HFFc6 (cell line): ENCODE results near the gene CLSTN2. TPM values are rescaled to one million over a fixed set of nuclear protein-coding genes. Genes with fewer than 3 reads are reported as not detected.

Experiments
- DNase-seq: peaks from one replicate; pipeline ENCODE4 v3.0.0-alpha.2; 2018
- H3K27ac Mint-ChIP-seq: 2 replicates; pipeline ENCODE4 v1.8.0; 2020; ENCODE audit warnings: mild to moderate bottlenecking, mixed read lengths
- H3K27me3 Mint-ChIP-seq: 2 replicates; pipeline ENCODE4 v1.8.0; 2021; ENCODE audit warnings: mild to moderate bottlenecking, moderate library complexity, mixed read lengths; ENCODE audit not compliant: insufficient read depth
- H3K36me3 Mint-ChIP-seq: 2 replicates; pipeline ENCODE4 v1.8.0; 2021; ENCODE audit warnings: low read depth, mixed read lengths
- H3K4me1 Mint-ChIP-seq: 2 replicates; pipeline ENCODE4 v1.8.0; 2020; ENCODE audit warnings: low read depth, mixed read lengths
- H3K4me3 Mint-ChIP-seq: 2 replicates; pipeline ENCODE4 v1.8.0; 2020; ENCODE audit warnings: mild to moderate bottlenecking, moderate library complexity, mixed read lengths
- H3K9me3 Mint-ChIP-seq: 2 replicates; pipeline ENCODE4 v1.8.0; 2020; ENCODE audit warnings: mild to moderate bottlenecking, mixed read lengths
- total RNA-seq, 6 experiments: library from RNA; stranded (reverse); fragmentation: NEBNext Ultra II Directional; extraction: Animal tissue kit (Norgen Biotek cat#: 25700); gene quantifications; 2 replicates in 1 of 6; 3 replicates in 5 of 6; pipeline ENCODE4 v1.2.3, GENCODE V29; 2021
- TF ChIP-seq, protein P1 (sequence below): fragments of 200-600 bp; sonication (generic); IDR thresholded peaks from 2 replicates; pipeline ENCODE4 v1.5.0; 2021; ENCODE audit warnings: antibody characterized with exemption, mild to moderate bottlenecking

The CLSTN2 gene
- total RNA-seq, 6 experiments from 2014 or later: 0.05 TPM; not detected in 5

DNA sequence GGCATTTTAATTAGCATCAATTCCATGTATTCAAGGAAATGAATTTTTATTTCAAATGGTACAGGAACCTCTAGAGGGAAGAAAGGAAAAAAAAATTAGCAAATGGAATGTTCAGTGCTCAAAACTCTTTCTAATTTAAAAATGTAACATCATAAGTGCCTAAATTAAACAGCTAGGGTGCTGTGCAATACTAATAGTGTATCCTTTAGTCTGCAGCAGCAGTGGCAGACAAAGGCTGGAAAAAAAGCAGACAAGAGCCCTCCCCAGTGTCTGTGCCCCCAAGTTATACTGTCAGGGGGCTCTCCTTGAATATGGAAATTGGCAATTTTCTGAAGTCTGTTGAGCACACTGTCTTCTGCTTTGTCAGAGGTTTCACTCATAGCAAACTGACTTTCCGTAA is 159.5 kb downstream of the CLSTN2 start:
- peaks cover 53% of the 10 kb centered on the region for H3K9me3 Mint-ChIP-seq
- TF ChIP-seq, protein P1, sequence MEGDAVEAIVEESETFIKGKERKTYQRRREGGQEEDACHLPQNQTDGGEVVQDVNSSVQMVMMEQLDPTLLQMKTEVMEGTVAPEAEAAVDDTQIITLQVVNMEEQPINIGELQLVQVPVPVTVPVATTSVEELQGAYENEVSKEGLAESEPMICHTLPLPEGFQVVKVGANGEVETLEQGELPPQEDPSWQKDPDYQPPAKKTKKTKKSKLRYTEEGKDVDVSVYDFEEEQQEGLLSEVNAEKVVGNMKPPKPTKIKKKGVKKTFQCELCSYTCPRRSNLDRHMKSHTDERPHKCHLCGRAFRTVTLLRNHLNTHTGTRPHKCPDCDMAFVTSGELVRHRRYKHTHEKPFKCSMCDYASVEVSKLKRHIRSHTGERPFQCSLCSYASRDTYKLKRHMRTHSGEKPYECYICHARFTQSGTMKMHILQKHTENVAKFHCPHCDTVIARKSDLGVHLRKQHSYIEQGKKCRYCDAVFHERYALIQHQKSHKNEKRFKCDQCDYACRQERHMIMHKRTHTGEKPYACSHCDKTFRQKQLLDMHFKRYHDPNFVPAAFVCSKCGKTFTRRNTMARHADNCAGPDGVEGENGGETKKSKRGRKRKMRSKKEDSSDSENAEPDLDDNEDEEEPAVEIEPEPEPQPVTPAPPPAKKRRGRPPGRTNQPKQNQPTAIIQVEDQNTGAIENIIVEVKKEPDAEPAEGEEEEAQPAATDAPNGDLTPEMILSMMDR: no peak
- H3K27me3 Mint-ChIP-seq: no peaks in the 10 kb centered on the region; the same call in 1 of the 2 replicates
- no peak overlapping the region for H3K4me3 Mint-ChIP-seq
- no peaks in the 10 kb centered on the region for H3K36me3 Mint-ChIP-seq
- DNase-seq: no peak
- H3K27ac Mint-ChIP-seq: no peak overlapping the region
- no peaks in the 10 kb centered on the region for H3K4me1 Mint-ChIP-seq

DNA sequence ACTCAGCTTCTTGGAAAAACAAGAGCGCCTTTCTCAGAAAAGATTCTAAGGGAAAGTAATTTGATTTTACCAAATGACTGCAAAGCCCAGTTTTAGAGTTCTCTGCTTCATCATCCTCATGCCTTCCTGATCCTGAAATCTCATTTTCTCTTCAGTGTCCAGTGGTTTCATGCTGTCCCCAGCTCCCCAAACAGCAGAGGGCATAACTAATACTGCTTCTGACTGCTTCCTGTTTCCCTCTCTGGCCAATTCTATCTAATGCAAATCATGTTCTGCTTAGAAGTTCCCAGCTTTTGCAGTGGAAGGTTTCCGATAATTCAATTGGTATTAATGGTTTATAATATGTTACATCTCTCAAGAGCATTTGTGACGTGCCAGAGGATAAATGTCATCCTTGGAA is 161.1 kb downstream of the CLSTN2 start:
- Mint-ChIP-seq H3K27me3 (no peaks in the 10 kb centered on the region; the same call in 1 of the 2 replicates), H3K27ac (no peak overlapping the region), H3K9me3 (peaks cover 49% of the 10 kb centered on the region), H3K4me1 (no peaks in the 10 kb centered on the region), H3K4me3 (no peak overlapping the region), H3K36me3 (0 out of 2 replicates have a peak, but pooled peaks cover 6% of the 10 kb centered on the region)
- no peak for DNase-seq
- TF ChIP-seq, protein P1: no peak

DNA sequence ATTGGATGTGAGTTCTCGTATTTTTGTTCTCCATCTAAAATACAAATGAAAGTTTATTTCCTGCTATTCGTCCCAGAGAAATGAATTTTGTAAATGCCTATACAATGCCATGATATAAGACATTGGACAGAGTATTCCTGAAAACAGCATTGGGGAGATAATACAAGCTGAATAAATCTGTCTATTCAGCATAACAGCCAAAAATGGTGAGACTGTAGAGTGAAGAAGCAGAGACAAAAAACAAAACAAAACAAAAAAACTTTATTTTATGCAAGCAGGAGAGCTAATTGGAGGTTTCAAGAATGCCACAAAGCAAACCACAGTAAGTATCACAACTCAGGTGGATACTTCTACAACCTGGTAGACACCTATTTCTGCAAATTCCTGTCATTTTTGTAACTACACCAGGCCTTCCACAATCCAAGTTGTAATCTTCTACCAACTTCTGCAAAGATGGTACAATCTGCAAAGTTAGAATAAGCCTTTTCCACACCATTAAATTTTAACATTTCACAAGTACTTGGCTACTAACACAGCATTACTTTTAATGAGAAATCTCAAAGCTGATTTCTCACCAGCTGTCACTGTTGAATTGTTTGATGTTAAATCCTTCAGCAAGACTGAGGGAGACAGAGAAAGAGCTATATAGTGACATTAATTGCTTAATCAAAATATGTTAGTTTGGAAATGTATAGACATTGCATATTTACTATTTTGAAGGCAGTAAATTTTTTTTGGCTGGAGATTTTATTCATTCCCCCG is 163.1 kb downstream of the CLSTN2 start:
- Mint-ChIP-seq H3K9me3 (peaks cover 60% of the 10 kb centered on the region), H3K4me3 (no peak overlapping the region), H3K36me3 (0 out of 2 replicates have a peak, but pooled peaks cover 6% of the 10 kb centered on the region), H3K27me3 (no peaks in the 10 kb centered on the region), H3K27ac (no peak overlapping the region), H3K4me1 (no peaks in the 10 kb centered on the region)
- no peak for DNase-seq
- TF ChIP-seq, protein P1: no peak

DNA sequence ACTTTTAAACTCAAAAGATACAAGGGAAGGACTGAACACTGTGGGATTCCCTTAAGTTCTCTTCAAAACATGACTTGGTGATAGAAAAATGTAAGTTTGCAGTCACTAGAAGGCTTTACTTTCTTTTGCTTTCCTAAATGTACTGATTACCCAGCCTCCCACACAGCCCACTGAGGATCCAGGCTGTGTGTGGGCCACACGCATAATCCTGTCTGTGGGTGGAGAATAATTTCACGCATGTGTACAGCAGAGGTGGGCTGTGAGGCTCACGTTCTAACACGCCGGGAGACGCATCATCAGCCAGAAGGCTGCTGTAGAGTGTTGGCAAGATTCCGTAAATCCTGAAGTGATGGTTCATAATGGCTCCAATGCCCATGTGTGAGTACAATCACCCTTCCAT is 165.5 kb downstream of the CLSTN2 start:
- no peaks in the 10 kb centered on the region for H3K4me1 Mint-ChIP-seq
- H3K36me3 Mint-ChIP-seq: 0 out of 2 replicates have a peak, but pooled peaks cover 6% of the 10 kb centered on the region
- no peak for DNase-seq
- H3K27me3 Mint-ChIP-seq: no peaks in the 10 kb centered on the region
- no peak overlapping the region for H3K27ac Mint-ChIP-seq
- peaks cover 67% of the 10 kb centered on the region for H3K9me3 Mint-ChIP-seq
- TF ChIP-seq, protein P1: no peak
- no peak overlapping the region for H3K4me3 Mint-ChIP-seq

DNA sequence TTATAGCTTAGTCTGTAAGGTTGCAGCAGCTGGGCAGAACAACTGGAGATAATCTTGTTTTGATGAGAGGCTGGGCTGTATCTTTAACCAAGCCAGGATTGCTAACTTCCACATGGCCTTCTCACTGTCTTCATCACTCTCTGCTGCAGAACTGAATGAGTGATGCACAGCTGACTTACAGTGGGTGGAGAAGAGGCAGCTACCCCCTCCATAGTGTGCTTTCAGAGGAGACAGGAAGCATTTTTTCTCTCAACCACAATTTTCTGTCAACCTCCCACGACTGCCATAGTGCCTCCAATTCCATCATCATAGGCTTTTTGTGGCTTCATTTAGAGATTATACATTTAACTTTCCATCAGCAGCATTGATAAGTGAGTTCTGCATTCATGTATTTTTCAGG is 168.2 kb downstream of the CLSTN2 start:
- H3K36me3 Mint-ChIP-seq: 0 out of 2 replicates have a peak, but pooled peaks cover 6% of the 10 kb centered on the region
- H3K9me3 Mint-ChIP-seq: peaks cover 72% of the 10 kb centered on the region
- no peak overlapping the region for H3K4me3 Mint-ChIP-seq
- no peaks in the 10 kb centered on the region for H3K4me1 Mint-ChIP-seq
- DNase-seq: no peak
- no peaks in the 10 kb centered on the region for H3K27me3 Mint-ChIP-seq
- no peak overlapping the region for H3K27ac Mint-ChIP-seq
- TF ChIP-seq, protein P1: no peak
